ENCODE results near the gene KRT76.
"Not testable (repeated sequence)": the region's sequence is repeated elsewhere in the genome, so short reads cannot be mapped to it uniquely, and the experiment has no call there.

The KRT76 gene

GRCh38 chr12:52761218-52761617 is 15.9 kb downstream of the KRT76 start:
- H3K36me3 ChIP-seq (ENCODE audit: insufficient read depth, low read length); H3K9me3 ChIP-seq (replicated peaks; ENCODE audit: low read length); H3K4me1 ChIP-seq (ENCODE audit: control insufficient read depth, insufficient read depth, low read length); H3K4me3 ChIP-seq (ENCODE audit: low read length); H3K4me2 ChIP-seq (ENCODE audit: low read length); H3K9ac ChIP-seq (ENCODE audit: low read depth, low read length): not testable (repeated sequence)
- H3K27me3 ChIP-seq (ENCODE audit: control insufficient read depth, insufficient read depth, low read length): peaks cover 41% of the 10 kb centered on the region

- Histone ChIP-seq H3K4me2 (ENCODE audit: low read length) (no peak overlapping the region), H3K9ac (ENCODE audit: low read depth, low read length) (no peak overlapping the region), H3K9me3 (replicated peaks; ENCODE audit: low read length) (no peaks in the 10 kb centered on the region), H3K27me3 (ENCODE audit: control insufficient read depth, insufficient read depth, low read length) (peaks cover 35% of the 10 kb centered on the region), H3K36me3 (ENCODE audit: insufficient read depth, low read length) (no peaks in the 10 kb centered on the region), H3K4me3 (ENCODE audit: low read length) (no peak overlapping the region), H3K4me1 (ENCODE audit: control insufficient read depth, insufficient read depth, low read length) (no peaks in the 10 kb centered on the region)
These were observed 16.5 kb downstream of the KRT76 start for GRCh38 chr12:52760623-52761022.

DNA sequence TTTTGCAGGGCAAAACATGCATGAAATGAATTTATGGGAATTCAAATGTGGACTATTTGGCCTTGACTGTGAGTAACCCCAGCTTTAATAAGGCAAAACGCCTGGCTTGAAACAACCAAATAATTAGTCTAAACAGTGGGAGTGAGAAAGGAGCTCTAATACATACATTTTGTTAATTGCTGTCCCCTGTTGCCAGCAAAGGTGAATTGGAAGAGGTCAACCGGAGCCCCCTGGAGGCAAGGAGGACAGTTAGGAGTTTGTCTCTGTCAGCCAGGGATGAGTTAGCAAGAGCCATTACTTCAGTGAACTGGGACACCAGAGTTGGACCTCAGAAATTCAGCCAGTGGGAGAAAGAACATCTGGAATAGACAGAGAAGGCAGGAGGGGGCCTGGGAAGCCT is 17.4 kb downstream of the KRT76 start:
- no peak overlapping the region for H3K9ac ChIP-seq (ENCODE audit: low read depth, low read length)
- no peaks in the 10 kb centered on the region for H3K4me1 ChIP-seq (ENCODE audit: control insufficient read depth, insufficient read depth, low read length)
- peaks cover 40% of the 10 kb centered on the region for H3K27me3 ChIP-seq (ENCODE audit: control insufficient read depth, insufficient read depth, low read length)
- H3K36me3 ChIP-seq (ENCODE audit: insufficient read depth, low read length): no peaks in the 10 kb centered on the region
- no peak overlapping the region for H3K4me3 ChIP-seq (ENCODE audit: low read length)
- H3K9me3 ChIP-seq (replicated peaks; ENCODE audit: low read length): no peaks in the 10 kb centered on the region
- H3K4me2 ChIP-seq (ENCODE audit: low read length): no peak overlapping the region

GRCh38 chr12:52759218-52759617 is 17.9 kb downstream of the KRT76 start:
- Histone ChIP-seq H3K36me3 (ENCODE audit: insufficient read depth, low read length) (no peaks in the 10 kb centered on the region), H3K4me2 (ENCODE audit: low read length) (no peak overlapping the region), H3K9me3 (replicated peaks; ENCODE audit: low read length) (no peaks in the 10 kb centered on the region), H3K27me3 (ENCODE audit: control insufficient read depth, insufficient read depth, low read length) (peaks cover 40% of the 10 kb centered on the region), H3K4me3 (ENCODE audit: low read length) (no peak overlapping the region), H3K4me1 (ENCODE audit: control insufficient read depth, insufficient read depth, low read length) (no peaks in the 10 kb centered on the region), H3K9ac (ENCODE audit: low read depth, low read length) (no peak overlapping the region)

DNA sequence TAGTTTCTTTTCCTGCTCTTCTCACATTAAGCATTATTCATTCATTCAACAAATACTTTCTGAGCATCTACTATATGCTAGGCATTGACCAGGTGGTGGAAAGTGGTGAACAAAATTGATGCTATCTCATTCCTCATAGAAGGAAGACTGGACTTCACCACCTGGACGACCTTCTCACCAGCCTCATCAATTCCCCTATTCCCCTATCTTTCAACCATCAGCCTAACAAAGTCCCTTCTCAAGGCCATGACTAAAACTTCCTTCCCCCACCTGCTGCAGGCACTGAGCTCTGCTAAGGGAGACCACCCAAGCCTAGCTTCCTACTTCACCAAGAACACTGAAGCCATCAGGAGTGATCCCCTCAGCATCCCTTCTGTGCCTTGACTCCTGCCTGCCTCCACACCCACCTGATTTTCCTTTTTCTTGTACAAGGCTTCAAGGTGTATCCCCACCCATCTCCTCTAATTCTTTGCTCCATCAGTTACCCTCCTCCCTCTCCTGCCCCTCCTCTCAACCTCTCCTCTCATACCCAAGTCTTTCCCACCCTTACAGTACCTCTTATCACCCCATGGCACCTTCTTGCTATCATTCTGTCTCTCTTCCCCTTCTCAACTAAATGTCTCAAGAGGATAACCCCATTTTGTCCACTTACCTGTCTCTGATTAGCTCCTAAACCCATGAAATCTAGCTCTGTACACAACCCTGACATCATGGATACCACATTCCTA is 19.5 kb downstream of the KRT76 start:
- no peak overlapping the region for H3K9ac ChIP-seq (ENCODE audit: low read depth, low read length)
- H3K4me1 ChIP-seq (ENCODE audit: control insufficient read depth, insufficient read depth, low read length): no peaks in the 10 kb centered on the region
- no peak overlapping the region for H3K4me2 ChIP-seq (ENCODE audit: low read length)
- H3K36me3 ChIP-seq (ENCODE audit: insufficient read depth, low read length): no peaks in the 10 kb centered on the region
- H3K4me3 ChIP-seq (ENCODE audit: low read length): no peak overlapping the region
- H3K9me3 ChIP-seq (replicated peaks; ENCODE audit: low read length): no peaks in the 10 kb centered on the region
- H3K27me3 ChIP-seq (ENCODE audit: control insufficient read depth, insufficient read depth, low read length): peaks cover 34% of the 10 kb centered on the region

GRCh38 chr12:52756281-52756960 is 20.7 kb downstream of the KRT76 start:
- Histone ChIP-seq H3K4me1 (ENCODE audit: control insufficient read depth, insufficient read depth, low read length) (no peaks in the 10 kb centered on the region), H3K27me3 (ENCODE audit: control insufficient read depth, insufficient read depth, low read length) (peaks cover 34% of the 10 kb centered on the region), H3K4me3 (ENCODE audit: low read length) (no peak overlapping the region), H3K9me3 (replicated peaks; ENCODE audit: low read length) (no peaks in the 10 kb centered on the region), H3K36me3 (ENCODE audit: insufficient read depth, low read length) (no peaks in the 10 kb centered on the region), H3K9ac (ENCODE audit: low read depth, low read length) (no peak overlapping the region), H3K4me2 (ENCODE audit: low read length) (no peak overlapping the region)

DNA sequence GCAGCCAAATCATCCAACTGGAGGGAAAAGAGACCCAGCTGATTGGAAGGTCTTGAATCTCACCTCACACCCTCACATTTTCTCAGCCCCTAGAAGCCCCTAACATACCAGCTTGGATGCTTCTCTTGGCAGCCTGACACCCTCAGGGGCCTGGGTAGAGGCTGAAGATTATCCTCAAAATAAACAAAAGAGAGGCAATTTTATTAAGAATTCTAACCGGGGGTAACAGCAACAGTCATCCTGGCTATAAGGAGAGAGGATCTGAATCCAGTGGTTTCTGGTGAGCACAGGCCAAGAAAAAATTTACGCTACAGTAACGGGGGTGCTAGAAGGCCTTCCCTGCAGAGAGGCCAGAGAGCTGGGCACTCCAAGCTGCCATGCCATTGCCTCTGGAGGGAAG is 21.6 kb downstream of the KRT76 start:
- no peaks in the 10 kb centered on the region for H3K36me3 ChIP-seq (ENCODE audit: insufficient read depth, low read length)
- no peak overlapping the region for H3K4me3 ChIP-seq (ENCODE audit: low read length)
- peaks cover 41% of the 10 kb centered on the region for H3K27me3 ChIP-seq (ENCODE audit: control insufficient read depth, insufficient read depth, low read length)
- no peaks in the 10 kb centered on the region for H3K9me3 ChIP-seq (replicated peaks; ENCODE audit: low read length)
- H3K9ac ChIP-seq (ENCODE audit: low read depth, low read length): no peak overlapping the region
- no peaks in the 10 kb centered on the region for H3K4me1 ChIP-seq (ENCODE audit: control insufficient read depth, insufficient read depth, low read length)
- no peak overlapping the region for H3K4me2 ChIP-seq (ENCODE audit: low read length)

DNA sequence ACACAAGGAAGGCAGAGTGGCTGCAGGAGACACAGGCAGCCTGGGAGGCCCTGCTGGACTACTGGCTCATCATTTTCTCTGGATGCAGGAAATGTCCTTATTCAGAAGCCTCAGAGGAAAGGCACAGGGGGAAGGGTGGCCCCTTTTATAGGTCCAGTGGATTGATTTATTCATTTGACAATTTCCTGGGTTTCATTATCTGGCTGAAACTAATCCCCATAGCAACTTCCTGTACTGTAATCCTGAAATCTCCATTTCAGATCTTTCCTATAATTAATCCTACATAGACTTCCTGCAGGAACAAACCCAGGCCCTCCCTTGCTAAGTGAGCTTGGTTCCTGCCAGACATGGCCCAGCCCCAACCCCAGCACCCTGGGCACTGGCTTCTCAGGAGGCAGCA is 23.0 kb downstream of the KRT76 start:
- H3K9me3 ChIP-seq (replicated peaks; ENCODE audit: low read length): no peaks in the 10 kb centered on the region
- H3K4me3 ChIP-seq (ENCODE audit: low read length): no peak overlapping the region
- no peaks in the 10 kb centered on the region for H3K4me1 ChIP-seq (ENCODE audit: control insufficient read depth, insufficient read depth, low read length)
- no peak overlapping the region for H3K4me2 ChIP-seq (ENCODE audit: low read length)
- peaks cover 50% of the 10 kb centered on the region for H3K27me3 ChIP-seq (ENCODE audit: control insufficient read depth, insufficient read depth, low read length)
- H3K9ac ChIP-seq (ENCODE audit: low read depth, low read length): no peak overlapping the region
- no peaks in the 10 kb centered on the region for H3K36me3 ChIP-seq (ENCODE audit: insufficient read depth, low read length)

- Histone ChIP-seq H3K9me3 (replicated peaks; ENCODE audit: low read length) (no peaks in the 10 kb centered on the region), H3K36me3 (ENCODE audit: insufficient read depth, low read length) (no peaks in the 10 kb centered on the region), H3K4me2 (ENCODE audit: low read length) (no peak overlapping the region), H3K4me1 (ENCODE audit: control insufficient read depth, insufficient read depth, low read length) (no peaks in the 10 kb centered on the region), H3K27me3 (ENCODE audit: control insufficient read depth, insufficient read depth, low read length) (peaks cover 46% of the 10 kb centered on the region), H3K9ac (ENCODE audit: low read depth, low read length) (no peak overlapping the region), H3K4me3 (ENCODE audit: low read length) (no peak overlapping the region)
These were observed 23.9 kb downstream of the KRT76 start for GRCh38 chr12:52753283-52753682.

GRCh38 chr12:52752516-52752915 is 24.6 kb downstream of the KRT76 start:
- Histone ChIP-seq H3K4me3 (ENCODE audit: low read length) (no peak overlapping the region), H3K9ac (ENCODE audit: low read depth, low read length) (no peak overlapping the region), H3K36me3 (ENCODE audit: insufficient read depth, low read length) (no peaks in the 10 kb centered on the region), H3K4me1 (ENCODE audit: control insufficient read depth, insufficient read depth, low read length) (no peaks in the 10 kb centered on the region), H3K9me3 (replicated peaks; ENCODE audit: low read length) (no peaks in the 10 kb centered on the region), H3K4me2 (ENCODE audit: low read length) (no peak overlapping the region), H3K27me3 (ENCODE audit: control insufficient read depth, insufficient read depth, low read length) (peaks cover 39% of the 10 kb centered on the region)

DNA sequence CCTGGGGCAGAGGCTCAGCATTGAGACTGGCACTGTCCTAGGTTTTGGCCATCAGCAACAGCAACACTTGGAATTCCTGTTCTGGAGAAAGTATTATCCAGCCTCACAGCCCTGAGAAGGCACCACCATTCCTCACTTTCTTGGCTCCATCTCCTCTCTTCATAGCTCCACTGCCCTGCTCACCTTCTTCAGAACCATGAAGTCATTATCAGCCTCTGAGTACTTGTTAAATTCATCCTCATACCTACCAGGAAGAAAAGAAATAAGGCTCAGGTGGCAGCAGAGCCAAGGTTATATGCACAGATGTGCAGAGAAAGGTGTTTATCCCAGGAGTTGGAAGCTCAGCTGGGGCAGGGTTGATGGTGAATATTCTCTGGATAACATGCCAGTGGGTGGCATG is 25.4 kb downstream of the KRT76 start:
- Histone ChIP-seq H3K4me3 (ENCODE audit: low read length) (no peak overlapping the region), H3K9ac (ENCODE audit: low read depth, low read length) (no peak overlapping the region), H3K4me2 (ENCODE audit: low read length) (no peak overlapping the region), H3K27me3 (ENCODE audit: control insufficient read depth, insufficient read depth, low read length) (peaks cover 32% of the 10 kb centered on the region), H3K9me3 (replicated peaks; ENCODE audit: low read length) (no peaks in the 10 kb centered on the region), H3K4me1 (ENCODE audit: control insufficient read depth, insufficient read depth, low read length) (no peaks in the 10 kb centered on the region), H3K36me3 (ENCODE audit: insufficient read depth, low read length) (no peaks in the 10 kb centered on the region)

DNA sequence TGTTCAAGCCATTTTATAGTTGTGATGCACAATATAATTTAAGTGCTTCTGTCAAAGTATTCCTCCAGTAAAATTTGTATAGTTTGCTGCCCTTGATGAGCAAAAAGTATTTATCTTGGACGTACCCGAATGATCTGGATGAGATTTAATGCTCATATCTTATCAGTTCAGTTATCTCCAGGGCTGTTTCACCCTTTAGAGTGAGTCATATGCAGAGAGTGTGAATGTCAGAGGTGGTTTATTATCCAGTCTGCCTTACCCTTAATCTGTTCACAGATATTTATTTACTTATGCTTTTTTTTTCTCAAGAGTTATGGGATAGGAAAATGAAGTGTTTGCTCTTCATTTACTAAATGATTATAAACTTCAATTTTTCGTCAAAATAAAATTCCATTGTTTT is 26.6 kb downstream of the KRT76 start:
- not testable (repeated sequence) for H3K9ac ChIP-seq (ENCODE audit: low read depth, low read length); H3K4me3 ChIP-seq (ENCODE audit: low read length); H3K36me3 ChIP-seq (ENCODE audit: insufficient read depth, low read length); H3K9me3 ChIP-seq (replicated peaks; ENCODE audit: low read length); H3K4me1 ChIP-seq (ENCODE audit: control insufficient read depth, insufficient read depth, low read length); H3K4me2 ChIP-seq (ENCODE audit: low read length)
- peaks cover 37% of the 10 kb centered on the region for H3K27me3 ChIP-seq (ENCODE audit: control insufficient read depth, insufficient read depth, low read length)

All from skeletal muscle satellite cell (primary cell).